GM21717 (cell line): ENCODE data around the gene GRIP1.

Experiments used
- ATAC-seq: cut with Tn5 transposase; IDR thresholded peaks from one replicate; pipeline ENCODE4 v1.9.1; 2021; ENCODE audit warnings: mild to moderate bottlenecking, moderate library complexity; ENCODE audit not compliant: unreplicated experiment

GRIP1 gene, protein sequence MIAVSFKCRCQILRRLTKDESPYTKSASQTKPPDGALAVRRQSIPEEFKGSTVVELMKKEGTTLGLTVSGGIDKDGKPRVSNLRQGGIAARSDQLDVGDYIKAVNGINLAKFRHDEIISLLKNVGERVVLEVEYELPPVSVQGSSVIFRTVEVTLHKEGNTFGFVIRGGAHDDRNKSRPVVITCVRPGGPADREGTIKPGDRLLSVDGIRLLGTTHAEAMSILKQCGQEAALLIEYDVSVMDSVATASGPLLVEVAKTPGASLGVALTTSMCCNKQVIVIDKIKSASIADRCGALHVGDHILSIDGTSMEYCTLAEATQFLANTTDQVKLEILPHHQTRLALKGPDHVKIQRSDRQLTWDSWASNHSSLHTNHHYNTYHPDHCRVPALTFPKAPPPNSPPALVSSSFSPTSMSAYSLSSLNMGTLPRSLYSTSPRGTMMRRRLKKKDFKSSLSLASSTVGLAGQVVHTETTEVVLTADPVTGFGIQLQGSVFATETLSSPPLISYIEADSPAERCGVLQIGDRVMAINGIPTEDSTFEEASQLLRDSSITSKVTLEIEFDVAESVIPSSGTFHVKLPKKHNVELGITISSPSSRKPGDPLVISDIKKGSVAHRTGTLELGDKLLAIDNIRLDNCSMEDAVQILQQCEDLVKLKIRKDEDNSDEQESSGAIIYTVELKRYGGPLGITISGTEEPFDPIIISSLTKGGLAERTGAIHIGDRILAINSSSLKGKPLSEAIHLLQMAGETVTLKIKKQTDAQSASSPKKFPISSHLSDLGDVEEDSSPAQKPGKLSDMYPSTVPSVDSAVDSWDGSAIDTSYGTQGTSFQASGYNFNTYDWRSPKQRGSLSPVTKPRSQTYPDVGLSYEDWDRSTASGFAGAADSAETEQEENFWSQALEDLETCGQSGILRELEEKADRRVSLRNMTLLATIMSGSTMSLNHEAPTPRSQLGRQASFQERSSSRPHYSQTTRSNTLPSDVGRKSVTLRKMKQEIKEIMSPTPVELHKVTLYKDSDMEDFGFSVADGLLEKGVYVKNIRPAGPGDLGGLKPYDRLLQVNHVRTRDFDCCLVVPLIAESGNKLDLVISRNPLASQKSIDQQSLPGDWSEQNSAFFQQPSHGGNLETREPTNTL

GRCh38 chr12:66678338-66679275, at the start of gene GRIP1:
Gene GRIP1 (minus strand): TSS chr12:66679076. CDS start chr12:66678904, 172 bp downstream.
- no peak for ATAC-seq

DNA sequence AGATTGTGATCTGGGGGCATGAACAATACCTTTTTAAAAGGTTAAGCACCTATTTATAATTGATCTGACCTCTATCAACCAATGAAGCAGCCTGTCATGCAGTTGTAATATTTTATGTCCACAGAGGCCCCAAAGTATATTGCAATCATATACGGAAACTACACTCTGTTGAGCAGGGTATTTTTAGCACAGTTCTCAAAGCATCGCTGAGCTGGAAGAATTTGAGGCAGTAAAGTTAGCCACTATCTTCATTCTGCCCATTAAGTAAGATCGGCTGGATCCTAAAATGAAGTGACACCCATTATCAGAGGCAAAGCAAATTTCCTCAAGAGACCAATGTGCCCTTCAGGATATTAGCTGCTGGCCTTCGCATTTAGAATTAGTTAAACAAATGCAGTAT, 47.7 kb upstream of the GRIP1 start:
- no peak for ATAC-seq

GRCh38 chr12:66725031-66725430, 46.2 kb upstream of the GRIP1 start:
- ATAC-seq = no peak

GRCh38 chr12:66724616-66725015, 45.7 kb upstream of the GRIP1 start:
- no peak for ATAC-seq

DNA sequence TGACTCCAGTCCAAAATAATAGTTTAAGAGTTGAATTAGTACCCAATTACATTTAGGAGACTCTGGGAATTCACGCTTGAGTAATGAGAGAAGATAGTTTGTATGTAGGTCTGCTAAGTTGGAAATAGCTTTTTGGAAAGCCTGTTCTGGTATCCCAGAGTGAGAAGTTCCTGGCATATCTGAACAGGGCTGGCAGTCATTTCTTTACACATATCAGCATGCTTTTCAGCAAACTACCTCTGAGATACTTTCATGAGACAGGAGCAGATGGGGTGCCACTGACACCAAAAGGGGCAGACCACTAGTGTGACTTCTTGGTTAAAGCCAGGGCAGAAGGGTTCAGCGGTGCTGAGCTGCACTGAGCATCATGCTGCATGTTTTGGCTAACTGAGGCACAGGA, 45.1 kb upstream of the GRIP1 start:
- ATAC-seq = no peak

DNA sequence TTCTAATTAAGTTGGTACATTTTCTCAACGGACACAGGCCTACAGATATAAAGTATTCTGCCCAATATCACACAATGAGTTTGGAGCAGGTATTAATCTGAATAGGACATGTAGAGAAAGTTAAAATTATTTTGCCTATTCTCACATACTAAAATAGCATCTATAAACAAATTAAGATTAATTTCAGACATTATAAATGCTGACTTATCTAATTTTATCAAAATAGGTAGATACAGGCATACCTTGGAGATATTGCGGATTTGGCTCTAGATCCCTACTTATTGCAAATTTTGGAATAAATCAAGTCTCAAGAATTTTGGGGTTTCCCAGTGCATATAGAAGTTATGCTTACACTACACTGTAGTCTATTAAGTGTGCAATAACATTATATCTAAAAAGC, 41.0 kb upstream of the GRIP1 start:
- no peak for ATAC-seq

GRCh38 chr12:66717036-66717673, 38.3 kb upstream of the GRIP1 start:
- ATAC-seq = no peak

DNA sequence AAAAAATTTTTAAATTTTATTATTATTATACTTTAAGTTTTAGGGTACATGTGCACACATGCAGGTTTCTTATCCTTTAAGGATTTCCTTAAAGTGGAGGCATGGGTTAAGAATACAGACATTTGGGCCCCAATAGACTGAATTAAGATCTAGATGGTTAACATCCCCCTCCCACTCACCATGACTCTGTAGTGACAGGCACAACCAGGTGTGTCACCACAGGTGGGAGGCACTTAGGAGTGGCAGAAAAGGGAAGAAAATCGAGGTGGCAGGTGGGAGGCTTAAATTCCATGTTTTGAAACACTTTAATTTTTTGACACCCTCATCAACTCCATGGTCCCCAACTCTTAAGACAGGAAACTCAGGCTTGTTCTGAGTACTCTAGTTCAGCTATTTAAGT, 37.6 kb upstream of the GRIP1 start:
- ATAC-seq = no peak

GRCh38 chr12:66714709-66715108, 35.8 kb upstream of the GRIP1 start:
- ATAC-seq = no peak

- ATAC-seq = peak; percentile 72
Measured at GRCh38 chr12:66713984-66714383, 35.1 kb upstream of the GRIP1 start.

- ATAC-seq = no peak
Measured at GRCh38 chr12:66709893-66710292, 31.0 kb upstream of the GRIP1 start.

DNA sequence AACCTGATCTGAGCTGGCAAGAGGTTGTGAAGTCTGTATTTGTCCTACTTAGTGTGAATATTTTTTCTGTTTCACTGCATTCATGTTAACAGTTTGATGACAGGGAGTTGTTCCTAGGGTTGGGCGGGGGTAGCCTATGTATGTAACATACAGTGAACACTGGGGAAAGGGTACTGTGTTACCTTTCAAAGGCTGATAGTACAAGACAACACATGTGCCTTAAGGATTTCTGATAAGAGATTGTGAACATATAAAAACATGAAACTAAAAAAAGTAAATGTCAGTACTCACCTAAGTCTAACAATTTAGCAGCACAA, 30.5 kb upstream of the GRIP1 start:
- no peak for ATAC-seq

GRCh38 chr12:66708704-66709456, 30.0 kb upstream of the GRIP1 start:
- ATAC-seq = no peak

DNA sequence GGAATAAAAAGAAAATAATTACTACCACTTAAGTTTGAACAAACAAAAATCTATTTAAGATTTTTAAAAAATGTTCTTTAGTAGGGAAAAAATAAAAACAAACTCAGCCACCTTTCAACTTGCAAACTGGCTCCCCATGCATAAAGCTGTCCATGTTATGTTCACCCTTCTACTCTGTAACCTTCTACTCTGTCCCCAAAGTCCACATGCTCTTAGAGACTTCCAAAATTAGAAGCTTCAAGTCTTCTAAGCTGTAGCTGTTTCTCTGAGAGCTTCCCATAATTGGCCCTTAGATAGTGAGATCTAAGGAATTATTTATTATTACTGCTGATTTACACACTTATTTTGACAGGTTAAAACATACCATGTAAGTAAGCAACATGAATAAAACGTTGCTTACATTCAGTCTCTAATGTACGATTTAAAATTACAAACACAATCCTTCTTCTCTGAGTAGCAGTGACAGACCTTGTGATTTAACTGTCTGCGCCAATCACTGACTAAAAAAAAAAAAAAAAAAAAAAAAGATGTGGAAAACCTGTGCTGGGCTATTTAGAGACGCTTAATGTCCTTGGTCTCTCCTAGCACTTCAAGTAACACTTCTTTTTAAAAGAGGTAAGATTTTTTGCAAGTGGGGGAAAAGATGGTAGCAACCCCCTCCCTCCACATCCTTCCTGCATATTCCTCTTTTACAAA, 28.3 kb upstream of the GRIP1 start:
- ATAC-seq = no peak

DNA sequence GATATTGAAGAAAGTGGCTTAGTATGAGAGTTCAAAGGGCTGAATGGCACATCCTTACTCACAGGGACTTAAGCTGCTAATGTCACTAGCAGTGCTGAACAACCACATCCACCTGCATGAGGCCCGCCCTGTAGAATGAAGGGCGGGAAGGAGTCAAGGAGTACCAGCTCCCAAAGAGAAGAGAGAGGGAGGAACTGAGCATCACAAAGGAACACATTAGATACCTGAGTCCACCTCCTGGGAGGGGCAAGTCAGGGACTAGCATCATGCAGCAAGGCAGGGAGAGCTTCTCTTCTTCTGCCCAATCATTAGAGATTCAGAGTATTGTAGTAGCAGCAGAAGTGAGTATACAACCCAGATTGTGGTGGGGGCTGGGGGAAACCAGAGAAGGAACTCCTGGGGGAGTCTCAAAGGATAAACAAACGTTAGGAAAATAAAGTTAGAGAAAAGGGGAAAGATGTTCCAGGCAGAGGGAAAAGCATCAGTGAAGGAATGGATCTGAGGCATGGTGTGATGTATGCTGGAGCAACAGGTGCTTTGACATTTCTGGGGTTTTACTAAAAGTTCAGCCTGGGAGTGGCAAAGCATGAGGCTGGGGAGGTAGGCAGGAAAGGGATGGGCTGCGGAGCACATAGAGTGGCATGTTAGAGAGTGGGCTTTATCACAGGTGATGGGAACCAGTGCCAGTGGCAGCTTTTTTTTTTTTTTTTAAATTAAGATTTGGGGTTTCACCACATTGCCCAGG, 21.0 kb upstream of the GRIP1 start:
- no peak for ATAC-seq

DNA sequence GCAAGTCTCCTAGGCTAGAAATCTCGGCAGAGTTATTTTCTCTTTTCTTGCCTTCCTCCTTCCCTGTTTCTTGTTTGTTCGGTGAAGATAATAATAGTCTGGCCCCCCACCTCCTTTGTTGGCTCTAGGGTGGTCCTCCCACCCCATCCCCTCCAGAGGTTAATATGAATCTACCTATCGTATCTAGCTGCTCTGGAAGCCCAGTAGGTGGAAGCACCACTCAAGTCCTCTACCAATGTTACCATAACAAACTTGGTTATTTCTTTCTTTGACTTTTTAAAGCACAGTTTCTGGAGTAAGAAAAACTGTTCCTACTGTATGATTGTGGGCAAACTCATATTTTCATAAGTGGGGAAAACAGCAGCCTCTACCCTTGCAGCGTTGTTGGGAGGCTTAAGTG, 19.7 kb upstream of the GRIP1 start:
- no peak for ATAC-seq

DNA sequence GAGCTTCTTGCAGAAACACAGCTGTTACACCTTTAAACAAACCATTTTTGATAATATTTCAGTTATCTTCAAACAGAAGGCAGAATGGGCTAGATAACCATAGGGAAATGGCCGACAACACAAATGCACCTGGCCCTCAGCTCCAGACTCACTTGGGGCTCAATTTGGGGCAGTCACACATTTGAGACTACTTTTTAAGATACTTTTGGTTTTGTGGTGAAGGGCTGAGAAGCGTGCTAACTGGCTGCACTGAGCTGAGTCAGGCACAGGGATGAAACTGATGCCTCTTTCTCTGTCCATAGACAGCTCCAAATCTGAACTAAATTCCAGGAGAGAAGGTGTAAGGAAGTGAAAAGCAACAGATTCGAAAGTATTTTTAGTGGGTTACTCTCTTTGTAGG, 18.5 kb upstream of the GRIP1 start:
- ATAC-seq = no peak
